PC-3 (cell line): ENCODE measurements around the gene ARR3. TPM values are rescaled to one million over a fixed set of nuclear protein-coding genes. Genes with fewer than 3 reads are reported as not detected.

Source experiments
- ATAC-seq: fragments of 200-7000 bp; cut with Tn5 transposase; 2 replicates; pipeline ENCODE4 v1.9.1; 2020; ENCODE audit warnings: mild to moderate bottlenecking, moderate library complexity
- BruUV-seq: library from RNA; stranded (reverse); fragments of 400-500 nt; replicated peaks from 2 replicates; lab custom pipeline; 2021; lab: Mats Ljungman, UMichigan
- CTCF ChIA-PET: fragments of 300-600 bp; sonication (Branson Sonifier 250); formaldehyde crosslinking; loops from one replicate; lab custom pipeline; 2022; ENCODE audit warnings: antibody characterized with exemption; lab: Charles Lee
- POLR2A ChIA-PET: fragments of 300-600 bp; sonication (Branson Sonifier 250); formaldehyde crosslinking; loops from one replicate; lab custom pipeline; 2022; ENCODE audit warnings: antibody characterized with exemption; ENCODE audit not compliant: unreplicated experiment; lab: Charles Lee
- DNase-seq: peaks from one replicate; pipeline ENCODE4 v3.0.0-alpha.2; 2015
- H2AFZ ChIP-seq: fragments of 300-600 bp; sonication (generic); 2 replicates; pipeline ENCODE4 v1.6.0; 2016; ENCODE audit warnings: antibody characterized with exemption, low read length
- H3F3A ChIP-seq: fragments of 300-600 bp; sonication (generic); one replicate; pipeline ENCODE4 v1.6.0; 2017; ENCODE audit warnings: antibody characterized with exemption, low read length, control low read depth, mild to moderate bottlenecking; ENCODE audit not compliant: unreplicated experiment
- H3K27ac ChIP-seq: fragments of 300-600 bp; sonication (generic); 2 replicates; pipeline ENCODE4 v1.5.1; 2016; ENCODE audit warnings: mild to moderate bottlenecking, low read length
- H3K27me3 ChIP-seq: fragments of 300-600 bp; sonication (generic); 2 replicates; pipeline ENCODE4 v1.6.1; 2016; ENCODE audit warnings: low read length, mixed read lengths
- H3K36me3 ChIP-seq: fragments of 300-600 bp; sonication (generic); 2 replicates; pipeline ENCODE4 v1.6.1; 2016; ENCODE audit warnings: low read depth, mixed run types, low read length, mixed read lengths
- H3K4me1 ChIP-seq: fragments of 300-600 bp; sonication (generic); 2 replicates; pipeline ENCODE4 v1.5.1; 2016; ENCODE audit warnings: low read length; ENCODE audit not compliant: insufficient read depth
- H3K4me2 ChIP-seq: fragments of 300-600 bp; sonication (generic); 2 replicates; pipeline ENCODE4 v1.6.0; 2016; ENCODE audit warnings: low read length
- H3K4me3 ChIP-seq: fragments of 300-600 bp; sonication (generic); 2 replicates; pipeline ENCODE4 v1.5.1; 2016; ENCODE audit warnings: mild to moderate bottlenecking, low read length, mixed read lengths
- H3K79me2 ChIP-seq: fragments of 300-600 bp; sonication (generic); 2 replicates; pipeline ENCODE4 v1.6.1; 2017; ENCODE audit warnings: low read length, mixed read lengths
- H3K9ac ChIP-seq: fragments of 300-600 bp; sonication (generic); 2 replicates; pipeline ENCODE4 v1.6.0; 2016; ENCODE audit warnings: mild to moderate bottlenecking, low read length
- H3K9me2 ChIP-seq: fragments of 300-600 bp; sonication (generic); replicated peaks from 2 replicates; pipeline ENCODE4 v1.6.1; 2016; ENCODE audit warnings: mixed run types, low read length, mixed read lengths
- H3K9me3 ChIP-seq: fragments of 300-600 bp; sonication (generic); 2 replicates; pipeline ENCODE4 v1.6.1; 2016; ENCODE audit warnings: low read length, mixed read lengths
- H4K20me1 ChIP-seq: fragments of 300-600 bp; sonication (generic); 2 replicates; pipeline ENCODE4 v1.6.1; 2016; ENCODE audit warnings: low read length, mixed read lengths
- EZH2 ChIP-seq: fragments of 300-600 bp; sonication (generic); IDR thresholded peaks from one replicate; pipeline ENCODE4 v1.6.1; 2017; ENCODE audit warnings: antibody characterized with exemption, mild to moderate bottlenecking, low read length; ENCODE audit not compliant: unreplicated experiment
- EZH2phosphoT487 ChIP-seq: fragments of 300-600 bp; sonication (generic); IDR thresholded peaks from 2 replicates; pipeline ENCODE4 v1.6.1; 2018; ENCODE audit warnings: mild to moderate bottlenecking, antibody characterized with exemption, low read length, borderline replicate concordance
- intact Hi-C: fragments of 100-400 bp; cut with micrococcal nuclease; formaldehyde crosslinking; loops from 2 replicates; pipeline ENCODE4 v1.9.0; 2023
- total RNA-seq: library from RNA; depleted of rRNA; stranded (reverse); fragments of >200 nt; gene quantifications from 2 replicates; pipeline ENCODE4 v1.2.3, GENCODE V29; 2014
- TF ChIP-seq, protein P1 (sequence below): fragments of 300-600 bp; sonication (generic); conservative IDR thresholded peaks from 2 replicates; pipeline ENCODE4 v1.5.1; 2017; ENCODE audit warnings: antibody characterized with exemption, low read depth, mild to moderate bottlenecking, low read length

Gene ARR3
- total RNA-seq, 1 experiment from 2014 or later, result not detected

DNA sequence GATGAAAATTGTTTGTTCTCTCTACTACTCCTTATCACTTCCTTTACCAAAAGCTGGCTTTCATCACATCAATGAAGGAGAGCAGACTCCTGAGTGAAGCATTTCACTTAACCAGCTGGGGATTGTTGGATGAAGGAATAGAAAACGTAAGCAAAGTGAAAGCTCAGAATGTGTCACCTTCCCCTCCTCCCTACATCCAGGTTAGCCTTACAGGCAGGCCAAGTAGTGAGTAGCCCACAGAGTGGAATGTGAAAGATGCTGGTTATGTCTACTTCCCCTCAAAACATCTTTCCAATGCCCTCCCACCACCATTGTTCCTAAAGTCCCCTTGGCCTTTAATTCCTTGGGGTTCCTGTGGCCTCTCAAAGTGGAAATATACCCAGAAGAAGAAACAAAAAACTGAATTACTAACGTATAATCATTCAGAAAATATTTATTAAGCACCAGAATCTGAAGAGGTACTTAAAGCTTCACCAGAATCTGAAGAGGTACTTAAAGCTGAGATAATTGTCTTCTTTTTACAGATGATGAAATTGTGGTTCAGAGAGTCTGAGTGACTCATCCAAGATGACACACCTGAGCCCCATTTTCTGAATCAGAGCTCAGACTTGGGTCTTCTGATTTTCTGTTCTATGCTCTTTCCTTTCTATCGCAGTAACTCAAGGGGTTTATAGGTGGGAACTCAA is 14.6 kb upstream of the ARR3 start:
- H3K36me3 ChIP-seq, result no peaks in the 10 kb centered on the region
- peak; percentile 60 for ATAC-seq
- no peaks in the 10 kb centered on the region for H3K9me3 ChIP-seq
- peaks cover 35% of the 10 kb centered on the region for H3K4me1 ChIP-seq
- no peaks in the 10 kb centered on the region for H3K27me3 ChIP-seq
- intact Hi-C loops, result no loop called here
- no peak overlapping the region for H2AFZ ChIP-seq
- H3K4me3 ChIP-seq, result peak overlapping the region; percentile 2; the same call in 1 of the 2 replicates
- TF ChIP-seq EZH2phosphoT487 (no peak), EZH2 (no peak)
- TF ChIP-seq, protein P1, sequence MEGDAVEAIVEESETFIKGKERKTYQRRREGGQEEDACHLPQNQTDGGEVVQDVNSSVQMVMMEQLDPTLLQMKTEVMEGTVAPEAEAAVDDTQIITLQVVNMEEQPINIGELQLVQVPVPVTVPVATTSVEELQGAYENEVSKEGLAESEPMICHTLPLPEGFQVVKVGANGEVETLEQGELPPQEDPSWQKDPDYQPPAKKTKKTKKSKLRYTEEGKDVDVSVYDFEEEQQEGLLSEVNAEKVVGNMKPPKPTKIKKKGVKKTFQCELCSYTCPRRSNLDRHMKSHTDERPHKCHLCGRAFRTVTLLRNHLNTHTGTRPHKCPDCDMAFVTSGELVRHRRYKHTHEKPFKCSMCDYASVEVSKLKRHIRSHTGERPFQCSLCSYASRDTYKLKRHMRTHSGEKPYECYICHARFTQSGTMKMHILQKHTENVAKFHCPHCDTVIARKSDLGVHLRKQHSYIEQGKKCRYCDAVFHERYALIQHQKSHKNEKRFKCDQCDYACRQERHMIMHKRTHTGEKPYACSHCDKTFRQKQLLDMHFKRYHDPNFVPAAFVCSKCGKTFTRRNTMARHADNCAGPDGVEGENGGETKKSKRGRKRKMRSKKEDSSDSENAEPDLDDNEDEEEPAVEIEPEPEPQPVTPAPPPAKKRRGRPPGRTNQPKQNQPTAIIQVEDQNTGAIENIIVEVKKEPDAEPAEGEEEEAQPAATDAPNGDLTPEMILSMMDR, result no peak
- peak overlapping the region; percentile 94 for H3K27ac ChIP-seq
- H3K9me2 ChIP-seq, result no peaks in the 10 kb centered on the region
- ChIA-PET POLR2A (no interaction called here), CTCF (interaction anchor here (0.6 to 1.0 kb wide), 2 partner anchors 9 to 120 kb away, joined by 3 to 4 read pairs; partner anchors contain the start of gene IGBP1)
- no peaks in the 10 kb centered on the region for H3K79me2 ChIP-seq
- no peaks in the 10 kb centered on the region for H4K20me1 ChIP-seq
- TSS peak; percentile 51 for BruUV-seq
- peak; percentile 71 for DNase-seq
- H3F3A ChIP-seq, result no peaks in the 10 kb centered on the region
- H3K4me2 ChIP-seq, result peak overlapping the region; percentile 48
- peak overlapping the region; percentile 46 for H3K9ac ChIP-seq

DNA sequence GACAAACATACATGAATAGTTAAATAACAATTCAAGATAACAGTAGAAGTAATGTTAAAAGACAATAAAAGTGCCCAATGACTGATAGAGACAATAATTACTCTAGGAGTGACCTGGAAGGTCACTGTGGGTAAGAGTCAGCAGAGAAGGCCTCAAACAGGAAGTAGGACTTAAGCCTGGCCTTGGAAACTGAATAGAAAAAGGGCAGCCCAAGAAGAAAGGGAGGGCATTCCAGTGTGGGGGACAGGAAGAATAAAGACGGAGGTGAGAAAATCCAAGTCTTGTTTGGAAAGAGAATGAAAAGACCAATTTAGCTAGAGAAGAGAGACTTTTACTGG is 14.1 kb upstream of the ARR3 start:
- intact Hi-C loops, result no loop called here
- Histone ChIP-seq H3K79me2 (no peaks in the 10 kb centered on the region), H2AFZ (no peak overlapping the region), H3K4me1 (peaks cover 35% of the 10 kb centered on the region), H3K27ac (peak overlapping the region; percentile 94), H3K4me3 (no peak overlapping the region), H3K36me3 (no peaks in the 10 kb centered on the region), H4K20me1 (no peaks in the 10 kb centered on the region), H3K4me2 (peak overlapping the region; percentile 48), H3K9me3 (no peaks in the 10 kb centered on the region), H3K27me3 (no peaks in the 10 kb centered on the region), H3K9me2 (no peaks in the 10 kb centered on the region), H3K9ac (peak overlapping the region; percentile 46; the same call in 1 of the 2 replicates), H3F3A (no peaks in the 10 kb centered on the region)
- no TSS peak for BruUV-seq
- ATAC-seq, result peak; percentile 55
- TF ChIP-seq EZH2, result no peak
- TF ChIP-seq, protein P1, result no peak
- TF ChIP-seq EZH2phosphoT487, result no peak
- CTCF ChIA-PET, result no interaction called here
- DNase-seq, result no peak
- POLR2A ChIA-PET, result no interaction called here

GRCh38 chrX:70254909-70255308 is 13.2 kb upstream of the ARR3 start:
- H3K27ac ChIP-seq, result peak overlapping the region; percentile 94
- H3K4me3 ChIP-seq, result no peak overlapping the region
- intact Hi-C loops, result no loop called here
- ChIA-PET CTCF (no interaction called here), POLR2A (no interaction called here)
- TF ChIP-seq, protein P1, result no peak
- TF ChIP-seq EZH2, result no peak
- TF ChIP-seq EZH2phosphoT487, result no peak
- peak overlapping the region; percentile 48 for H3K4me2 ChIP-seq
- H3K9ac ChIP-seq, result peak overlapping the region; percentile 46; the same call in 1 of the 2 replicates
- no peaks in the 10 kb centered on the region for H3K9me3 ChIP-seq
- ATAC-seq, result peak; percentile 38
- BruUV-seq, result no TSS peak
- no peaks in the 10 kb centered on the region for H3K27me3 ChIP-seq
- H2AFZ ChIP-seq, result no peak overlapping the region
- H3K79me2 ChIP-seq, result no peaks in the 10 kb centered on the region
- H3K36me3 ChIP-seq, result no peaks in the 10 kb centered on the region
- H4K20me1 ChIP-seq, result no peaks in the 10 kb centered on the region
- H3K9me2 ChIP-seq, result no peaks in the 10 kb centered on the region
- DNase-seq, result peak; percentile 61
- H3F3A ChIP-seq, result no peaks in the 10 kb centered on the region
- H3K4me1 ChIP-seq, result peaks cover 35% of the 10 kb centered on the region
